Fibroblast of lung (primary cell): ENCODE measurements around the gene NDUFA12.

Source experiments
- CTCF ChIP-seq, 2 donors: IDR thresholded peaks in 1 of 2; conservative IDR thresholded peaks in 1 of 2; 1 replicate in 1 of 2; 2 replicates in 1 of 2; pipeline ENCODE4 v1.5.1; 2011 to 2012; ENCODE audit warnings: low read length in 2 of 2, control low read depth in 1 of 2, inconsistent platforms in 1 of 2, low read depth in 1 of 2, mild to moderate bottlenecking in 1 of 2
- EZH2 ChIP-seq: IDR thresholded peaks from 2 replicates; pipeline ENCODE4 v1.5.1; 2012; ENCODE audit warnings: low read length, control low read depth, mild to moderate bottlenecking; ENCODE audit errors: missing control alignments

- no peak for TF ChIP-seq CTCF (conservative IDR thresholded peaks at IDR 0.05 in 1 of 2, IDR thresholded peaks at IDR 0.05 in 1 of 2; ENCODE audit: low read depth in 1 of 2, low read length in 2 of 2)
- no peak for TF ChIP-seq EZH2
These were observed 60.8 kb downstream of the NDUFA12 start for GRCh38 chr12:94942663-94943062.
